ENCODE measurements around the gene CPVL.

Gene CPVL

GRCh38 chr7:28976022-28976421 lies 170.3 kb downstream of the CPVL start:
- DNase-seq (ENCODE audit: low read depth, low spot score): no peak

GRCh38 chr7:28973591-28973990 lies 172.7 kb downstream of the CPVL start:
- no peak for DNase-seq (ENCODE audit: low read depth, low spot score)

GRCh38 chr7:28964056-28964455 lies 182.3 kb downstream of the CPVL start:
- no peak for DNase-seq (ENCODE audit: low read depth, low spot score)

GRCh38 chr7:28961972-28962371 lies 184.4 kb downstream of the CPVL start:
- peak; percentile 32 for DNase-seq (ENCODE audit: low read depth, low spot score)

- DNase-seq (ENCODE audit: low read depth, low spot score): no peak
Measured at GRCh38 chr7:28960071-28960840, 186.1 kb downstream of the CPVL start.

- no peak for DNase-seq (ENCODE audit: low read depth, low spot score)
Measured at GRCh38 chr7:28958980-28959347, 187.4 kb downstream of the CPVL start.

- DNase-seq (ENCODE audit: low read depth, low spot score): peak; percentile 78
Measured at GRCh38 chr7:28958235-28958979, 187.9 kb downstream of the CPVL start, which contains the start of gene TRIL. TRIL (minus strand) TSS chr7:28958330; CDS start chr7:28958046, 284 bp downstream.

GRCh38 chr7:28957751-28958234 lies 188.5 kb downstream of the CPVL start:
- DNase-seq (ENCODE audit: low read depth, low spot score): peak; percentile 74

- peak; percentile 80 for DNase-seq (ENCODE audit: low read depth, low spot score)
Measured at GRCh38 chr7:28957064-28957750, 189.1 kb downstream of the CPVL start.

- DNase-seq (ENCODE audit: low read depth, low spot score): peak; percentile 92
Measured at GRCh38 chr7:28956608-28957063, 189.7 kb downstream of the CPVL start.

GRCh38 chr7:28955718-28956607 lies 190.4 kb downstream of the CPVL start:
- peak; percentile 92 for DNase-seq (ENCODE audit: low read depth, low spot score)

- peak; percentile 30 for DNase-seq (ENCODE audit: low read depth, low spot score)
Measured at GRCh38 chr7:28955356-28955717, 191.0 kb downstream of the CPVL start.

GRCh38 chr7:28954946-28955345 lies 191.4 kb downstream of the CPVL start:
- no peak for DNase-seq (ENCODE audit: low read depth, low spot score)

GRCh38 chr7:28954471-28954870 lies 191.9 kb downstream of the CPVL start:
- no peak for DNase-seq (ENCODE audit: low read depth, low spot score)

GRCh38 chr7:28953633-28954032 lies 192.7 kb downstream of the CPVL start:
- peak; percentile 64 for DNase-seq (ENCODE audit: low read depth, low spot score)

Measured in ELF-1 (cell line).